NCI-H1048 (cell line): ENCODE data around the gene MYOZ1.
"Not testable (repeated sequence)": the region's sequence is repeated elsewhere in the genome, so short reads cannot be mapped to it uniquely, and the experiment has no call there.

Experiments
- DNase-seq: peaks from one replicate; lab custom pipeline; 2025; lab: John Stamatoyannopoulos, UW

The MYOZ1 gene

GRCh38 chr10:73647875-73648651 is 6.8 kb upstream of the MYOZ1 start:
- no peak for DNase-seq

- DNase-seq, result no peak
Observed at GRCh38 chr10:73647211-73647874, 6.1 kb upstream of the MYOZ1 start.

- DNase-seq, result no peak
Observed at GRCh38 chr10:73646598-73647041, 5.3 kb upstream of the MYOZ1 start.

- DNase-seq, result no peak
Observed at GRCh38 chr10:73645251-73645650, 4.0 kb upstream of the MYOZ1 start.

- DNase-seq, result no peak
Observed at GRCh38 chr10:73644767-73645166, 3.5 kb upstream of the MYOZ1 start.

- no peak for DNase-seq
Observed at GRCh38 chr10:73644015-73644743, 2.9 kb upstream of the MYOZ1 start.

GRCh38 chr10:73643362-73643761 is 2.1 kb upstream of the MYOZ1 start:
- no peak for DNase-seq

GRCh38 chr10:73639286-73639685 is 2.0 kb downstream of the MYOZ1 start:
- no peak for DNase-seq

- no peak for DNase-seq
Observed at GRCh38 chr10:73635781-73636180, 5.5 kb downstream of the MYOZ1 start.

- DNase-seq, result no peak
Observed at GRCh38 chr10:73634421-73634820, 6.9 kb downstream of the MYOZ1 start.

GRCh38 chr10:73629165-73629564 is 12.1 kb downstream of the MYOZ1 start:
- no peak for DNase-seq

- DNase-seq, result no peak
Observed at GRCh38 chr10:73628405-73628804, 12.9 kb downstream of the MYOZ1 start.

- DNase-seq, result no peak
Observed at GRCh38 chr10:73627300-73627699, 14.0 kb downstream of the MYOZ1 start.

GRCh38 chr10:73625884-73626752 is 15.2 kb downstream of the MYOZ1 start:
- peak; percentile 93 for DNase-seq

GRCh38 chr10:73625004-73625883 is 16.0 kb downstream of the MYOZ1 start:
- no peak for DNase-seq

GRCh38 chr10:73623056-73623455 is 18.2 kb downstream of the MYOZ1 start:
- DNase-seq, result no peak

GRCh38 chr10:73620974-73621373 is 20.3 kb downstream of the MYOZ1 start:
- DNase-seq, result not testable (repeated sequence)

- not testable (repeated sequence) for DNase-seq
Observed at GRCh38 chr10:73617143-73617542, 24.1 kb downstream of the MYOZ1 start.

GRCh38 chr10:73614720-73615119 is 26.6 kb downstream of the MYOZ1 start:
- DNase-seq, result no peak

GRCh38 chr10:73609116-73609515 is 32.2 kb downstream of the MYOZ1 start:
- no peak for DNase-seq

- no peak for DNase-seq
Observed at GRCh38 chr10:73601486-73601921, 39.8 kb downstream of the MYOZ1 start.
